NCI-H2029 (cell line): Measurements from ENCODE around the gene ITM2C.

ENCODE experiments used
- DNase-seq: peaks from one replicate; lab custom pipeline; 2025; lab: John Stamatoyannopoulos, UW

The ITM2C gene

DNA sequence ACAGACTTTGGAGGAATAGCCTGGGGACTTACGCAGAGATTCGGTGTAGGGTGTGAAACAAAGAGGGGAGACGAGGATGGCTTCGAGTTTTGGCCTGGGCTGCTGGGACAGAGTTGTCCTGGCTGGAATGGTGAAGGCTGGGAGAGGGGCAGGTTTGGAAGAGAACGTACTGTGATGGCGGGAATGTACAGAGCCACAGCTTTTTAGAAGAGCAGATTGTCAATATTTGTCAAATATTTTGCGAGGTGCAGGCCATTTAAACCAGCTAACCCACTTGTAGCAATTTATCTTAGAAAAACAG is 14.4 kb upstream of the ITM2C start:
- DNase-seq: no peak

DNA sequence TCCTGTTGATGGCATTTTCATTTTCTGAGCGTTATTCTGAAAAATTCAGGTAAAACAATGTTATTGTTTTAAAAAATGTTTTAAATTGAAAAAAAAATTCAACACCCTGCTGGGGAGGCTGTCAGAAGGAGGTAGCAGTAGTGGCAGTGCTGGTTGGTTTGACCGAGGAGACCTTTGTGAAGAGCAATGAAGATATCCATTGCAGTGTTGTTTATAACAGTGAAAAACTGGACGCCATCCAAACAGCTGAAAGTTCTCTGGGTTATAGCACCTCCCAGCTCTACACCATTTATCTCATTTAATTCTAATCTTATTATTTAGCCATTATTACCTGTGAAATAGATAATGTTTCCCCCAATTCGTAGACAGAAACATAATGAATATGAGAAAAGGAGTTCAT is 12.6 kb upstream of the ITM2C start:
- DNase-seq: no peak

- peak; percentile 49 for DNase-seq
Measured at GRCh38 chr2:230861552-230862255, 3.0 kb upstream of the ITM2C start.

DNA sequence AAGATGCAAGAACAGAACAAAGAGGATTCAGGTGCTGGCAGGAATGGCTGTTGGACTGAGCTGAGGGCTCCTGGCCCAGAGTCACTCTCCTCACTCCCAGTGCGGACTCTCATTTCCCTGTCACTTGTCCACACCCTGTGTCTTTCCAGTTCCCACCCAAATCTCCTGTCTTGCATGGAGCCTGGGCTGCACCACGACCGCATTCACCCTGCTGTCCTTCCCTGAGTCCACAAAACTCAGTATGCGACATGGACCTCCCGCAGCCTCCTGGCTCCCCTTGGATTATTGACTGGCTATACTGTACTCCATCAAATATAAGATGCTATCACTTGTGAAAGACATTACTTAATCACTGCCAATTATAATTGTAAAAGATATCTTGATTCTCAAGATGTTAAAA is 2.5 kb upstream of the ITM2C start:
- DNase-seq: no peak

DNA sequence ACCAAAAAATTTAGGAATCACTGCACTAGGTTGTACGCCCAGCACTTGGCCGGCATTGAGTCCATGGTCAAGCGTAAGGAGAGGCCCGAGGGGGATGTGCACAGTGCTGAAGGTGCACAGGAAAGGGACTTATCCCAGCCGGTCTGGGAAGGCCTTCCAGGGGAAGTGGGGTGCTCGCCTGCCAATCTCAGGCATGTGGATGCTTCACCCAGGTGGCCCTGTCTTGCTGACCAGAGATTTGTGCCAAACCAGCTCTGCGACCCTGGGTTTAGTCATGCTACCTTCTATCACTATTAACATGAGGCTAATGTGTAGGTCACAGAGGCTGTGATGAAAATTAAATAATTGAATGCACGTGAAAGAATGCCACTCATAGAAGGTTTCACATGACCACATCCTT is 1.7 kb upstream of the ITM2C start:
- DNase-seq: no peak

- DNase-seq: no peak
Measured at GRCh38 chr2:230863442-230864121, 1.2 kb upstream of the ITM2C start.

GRCh38 chr2:230864122-230864604 is 579 bp upstream of the ITM2C start:
- DNase-seq: no peak

DNA sequence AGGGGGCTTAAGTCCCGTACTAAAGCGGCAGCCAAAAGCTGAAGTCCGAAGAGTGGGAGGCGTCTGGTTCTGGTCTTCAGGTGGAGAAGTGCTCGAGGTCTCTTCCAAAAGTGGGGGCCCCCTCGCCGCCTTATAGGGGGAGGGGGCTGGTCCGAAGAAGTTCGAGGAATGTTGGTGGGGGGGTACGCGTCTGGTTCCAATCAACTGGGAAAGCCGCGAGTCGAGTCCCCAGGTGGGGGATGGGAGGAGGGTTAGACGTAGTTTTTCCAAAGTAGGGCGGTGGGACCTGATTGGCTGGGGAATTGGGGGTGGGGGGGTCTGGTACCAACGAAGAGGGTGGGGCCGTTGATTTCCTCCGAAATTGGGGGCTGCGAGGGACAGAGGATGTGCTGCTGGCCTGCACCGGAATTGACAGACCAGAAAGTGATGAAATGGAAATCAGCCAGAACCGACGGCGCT is 594 bp downstream of the ITM2C start:
- no peak for DNase-seq

DNA sequence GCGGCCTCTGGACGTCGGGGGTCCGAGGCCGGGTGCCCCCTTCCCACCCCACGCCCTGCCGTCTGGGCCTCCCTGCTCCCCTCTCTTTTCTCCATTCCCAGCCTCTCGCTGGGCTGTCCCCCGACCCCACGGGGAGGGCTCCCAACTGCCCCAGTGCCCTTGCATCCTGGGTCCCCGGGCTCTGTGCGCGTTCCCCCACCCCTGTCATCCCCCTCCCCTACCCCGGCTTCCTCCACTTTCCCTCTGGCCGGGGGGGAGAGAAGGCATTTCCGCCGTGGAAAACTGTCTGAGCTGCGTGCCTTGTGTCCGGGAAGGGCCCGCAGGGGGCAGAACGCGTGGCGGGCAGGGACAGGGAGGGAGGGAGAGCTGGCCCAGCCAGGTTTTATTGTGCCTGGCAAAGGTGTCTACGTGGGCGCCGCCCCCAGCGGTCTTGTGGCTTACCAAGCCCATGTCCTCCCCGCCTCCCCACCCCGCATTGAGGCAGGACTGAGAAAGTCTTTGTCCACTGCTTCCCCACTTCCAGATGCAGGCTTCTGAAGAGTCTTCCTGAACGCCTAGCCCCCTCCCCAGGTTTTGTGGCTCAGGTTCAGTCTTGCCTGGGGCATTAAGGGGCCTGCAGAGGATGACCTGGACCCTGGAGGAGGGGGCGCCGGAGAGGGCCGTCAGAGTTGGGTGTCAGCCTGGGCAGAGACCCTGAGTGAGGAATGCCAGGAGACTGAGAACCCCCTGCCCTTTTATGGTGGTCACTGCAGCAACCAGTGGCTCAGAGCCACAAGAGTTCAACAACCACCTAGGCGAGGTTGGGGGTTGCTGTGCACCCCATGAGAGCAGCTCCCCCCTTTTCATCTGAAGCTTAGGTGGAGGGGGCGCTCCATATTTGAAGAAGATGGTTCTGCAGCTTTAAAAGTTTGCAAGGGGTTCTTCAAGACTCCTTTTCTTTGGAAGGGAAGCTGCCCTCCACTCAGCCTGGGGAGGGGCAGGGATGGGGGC is 1.3 kb downstream of the ITM2C start:
- DNase-seq: no peak

GRCh38 chr2:230866756-230867523 is 2.2 kb downstream of the ITM2C start:
- peak; percentile 58 for DNase-seq

DNA sequence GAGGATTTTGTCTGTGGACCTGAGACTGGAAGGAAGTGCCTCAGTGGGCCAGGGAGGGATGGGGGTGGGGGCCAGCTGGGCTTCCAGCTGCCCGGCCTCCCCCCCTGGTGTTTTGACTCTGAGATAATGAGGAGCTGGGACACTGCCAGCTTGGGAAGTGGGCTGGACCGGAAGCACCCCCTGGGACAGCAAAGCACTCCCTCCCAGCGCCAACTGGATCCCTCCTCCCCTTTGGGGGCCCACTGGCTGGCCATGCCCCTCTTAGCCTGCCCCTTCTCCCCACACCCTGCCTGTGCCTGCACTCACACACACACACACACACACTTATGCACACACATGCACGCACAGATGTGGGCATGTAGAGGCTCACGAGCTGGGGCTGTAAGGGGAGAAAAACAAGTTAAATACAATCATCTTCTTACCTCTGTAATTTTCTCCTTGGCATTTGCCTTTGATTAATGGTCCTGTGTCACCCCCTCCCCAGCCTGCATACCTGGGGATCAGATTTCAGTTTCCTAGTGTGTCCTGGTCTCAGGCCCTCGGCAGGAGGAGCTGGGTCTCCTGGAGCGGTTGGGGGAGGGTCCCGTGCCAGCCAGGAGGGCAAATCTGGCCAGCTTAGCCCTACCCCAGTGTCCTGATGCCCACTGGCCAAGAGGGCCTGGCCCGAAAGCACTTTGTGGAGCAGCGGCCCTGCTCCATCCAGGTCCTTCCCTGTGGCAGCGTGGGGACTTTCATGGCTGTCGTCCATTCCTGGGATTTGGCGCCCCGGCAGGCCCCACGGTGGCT is 3.6 kb downstream of the ITM2C start:
- DNase-seq: no peak

GRCh38 chr2:230868947-230869913 is 4.5 kb downstream of the ITM2C start:
- DNase-seq: no peak

- DNase-seq: no peak
Measured at GRCh38 chr2:230869914-230870543, 5.3 kb downstream of the ITM2C start.

- no peak for DNase-seq
Measured at GRCh38 chr2:230870544-230871360, 6.0 kb downstream of the ITM2C start.

DNA sequence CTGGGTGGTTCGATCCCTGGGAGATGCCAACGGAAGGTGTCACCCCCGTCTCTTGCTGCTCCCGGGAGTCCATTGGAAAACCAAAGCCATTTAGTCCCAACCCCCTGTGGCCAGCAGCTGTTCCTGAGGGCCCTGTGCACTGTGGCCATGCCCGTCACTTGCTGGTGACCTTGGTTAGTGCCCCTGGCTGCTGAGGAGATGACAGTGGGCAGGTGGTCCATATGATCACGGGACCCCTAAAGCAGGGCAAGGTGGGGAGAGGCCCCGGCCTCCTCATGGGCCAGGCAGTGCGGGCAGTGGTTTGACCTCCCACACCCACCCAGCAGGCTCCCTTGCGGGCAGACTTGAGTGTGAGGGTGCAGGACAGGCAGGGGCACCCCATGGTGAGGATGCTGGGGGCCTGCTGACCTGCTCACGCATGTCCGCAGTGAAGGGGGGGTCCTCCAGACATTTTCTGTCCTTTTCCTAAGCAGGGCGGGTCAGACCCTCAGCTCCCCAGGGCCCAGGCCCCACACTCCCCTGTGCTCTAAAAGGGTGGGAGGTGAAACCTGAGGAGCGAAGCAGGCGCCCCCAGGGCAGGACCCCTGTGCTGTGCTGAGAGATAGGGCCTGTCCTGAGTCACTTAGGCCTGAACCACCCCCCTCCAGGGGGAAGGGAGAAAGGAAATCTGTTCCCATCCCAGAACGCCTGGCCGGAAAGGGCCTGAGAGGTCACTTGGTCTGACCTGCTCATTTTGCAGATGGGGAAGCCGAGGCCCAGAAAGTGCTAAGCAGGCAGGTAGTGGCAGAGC is 6.8 kb downstream of the ITM2C start:
- DNase-seq: no peak

DNA sequence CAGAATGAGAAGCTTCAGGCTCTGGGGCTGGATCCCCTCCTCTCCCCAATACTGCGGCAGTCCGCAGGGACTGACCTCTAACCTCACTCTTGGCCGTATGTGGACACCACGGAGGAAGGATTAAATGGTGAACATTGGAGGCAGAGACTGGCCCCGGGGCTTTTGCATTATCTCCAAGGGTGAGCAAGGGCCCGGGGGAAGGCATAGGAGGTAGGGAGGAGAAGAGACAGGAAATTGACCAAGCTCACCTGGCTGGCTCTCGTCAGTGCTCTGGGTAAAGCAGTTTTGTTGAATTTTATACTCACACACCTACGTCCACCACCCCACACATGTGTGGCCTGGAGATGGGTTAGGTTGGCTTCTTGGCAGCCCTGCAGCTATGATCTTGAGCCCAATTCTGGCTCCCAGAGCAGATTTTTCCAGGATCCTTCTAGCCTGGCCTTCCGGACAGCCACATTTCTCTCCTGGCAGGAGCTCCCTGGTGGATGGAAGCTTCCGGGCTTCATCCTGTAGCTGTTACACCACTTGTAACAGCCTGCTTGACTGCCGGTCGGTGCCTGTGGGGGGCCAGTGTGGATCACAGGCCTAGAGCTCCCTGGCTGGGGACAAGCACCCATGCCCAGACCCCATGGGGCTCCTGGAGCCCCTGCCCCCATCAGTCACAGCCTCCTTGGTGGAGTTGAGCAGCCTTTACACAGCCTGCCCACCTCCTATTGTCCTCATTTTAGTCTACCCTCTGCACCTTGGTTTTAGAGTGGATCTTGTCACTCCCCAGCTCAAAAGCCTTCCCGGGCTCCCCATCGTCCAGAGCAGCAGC is 7.6 kb downstream of the ITM2C start:
- DNase-seq: no peak
